BLaER1 treated with 17β-estradiol and CSF1 and Interleukin-3, amounts not matched to agents 10 nM and 100 nM (cell line): ENCODE results near the gene CLIP2.
A peak's percentile ranks its signal among the peaks of the same experiment; 100 is the strongest.
"Not testable (repeated sequence)": the region's sequence is repeated elsewhere in the genome, so short reads cannot be mapped to it uniquely, and the experiment has no call there.

Source experiments
- H3K27ac ChIP-seq, 11 experiments: shearing (Covaris generic); formaldehyde crosslinking; 2 replicates each; pipeline ENCODE4 v1.8.1; 2022
- H3K27me3 ChIP-seq, 11 experiments: shearing (Covaris generic); formaldehyde crosslinking; 2 replicates each; pipeline ENCODE4 v1.8.1; 2022
- H3K36me3 ChIP-seq, 11 experiments: shearing (Covaris generic); formaldehyde crosslinking; 2 replicates each; pipeline ENCODE4 v1.8.1; 2022
- H3K4me1 ChIP-seq, 10 experiments: shearing (Covaris generic); formaldehyde crosslinking; 2 replicates each; pipeline ENCODE4 v1.8.1; 2022
- H3K4me2 ChIP-seq, 11 experiments: shearing (Covaris generic); formaldehyde crosslinking; 2 replicates each; pipeline ENCODE4 v1.8.1; 2022
- H3K4me3 ChIP-seq, 10 experiments: shearing (Covaris generic); formaldehyde crosslinking; 2 replicates each; pipeline ENCODE4 v1.8.1; 2022
- H3K9ac ChIP-seq, 11 experiments: shearing (Covaris generic); formaldehyde crosslinking; 2 replicates each; pipeline ENCODE4 v1.8.1; 2022
- H3K9me3 ChIP-seq, 11 experiments: shearing (Covaris generic); formaldehyde crosslinking; replicated peaks in 1 of 11; 2 replicates each; pipeline ENCODE4 v1.8.1; 2022
- H4K20me1 ChIP-seq, 11 experiments: shearing (Covaris generic); formaldehyde crosslinking; 2 replicates each; pipeline ENCODE4 v1.8.1; 2022
- Cebpa-rat ChIP-seq, 11 experiments: shearing (Covaris generic); IDR thresholded peaks; 2 replicates each; pipeline ENCODE4 v1.8.1; 2022

CLIP2 gene

GRCh38 chr7:74400420-74401136, 111.4 kb downstream of the CLIP2 start:
- peak overlapping the region in 1 of 11 experiments; percentile 26; a peak in 2 of 22 replicates for H3K4me2 ChIP-seq
- TF ChIP-seq Cebpa-rat (IDR thresholded peaks at IDR 0.05) = no peak
- peak overlapping the region in 4 of 11 experiments; percentile 22 to 44 (median 28); a peak in 4 of 22 replicates for H3K9ac ChIP-seq

GRCh38 chr7:74401137-74401859, 112.1 kb downstream of the CLIP2 start:
- Histone ChIP-seq H3K36me3 (peaks cover 70 to 93% (median 79%) of the 10 kb centered on the region in 11 experiments), H3K9me3 (no peaks in the 10 kb centered on the region), H3K4me3 (no peak overlapping the region), H4K20me1 (peaks cover 0 to 38% (median 10%) of the 10 kb centered on the region in 11 experiments; a peak in 15 of 22 replicates), H3K4me2 (peak overlapping the region in 1 of 11 experiments; percentile 26; a peak in 2 of 22 replicates), H3K9ac (peak overlapping the region in 4 of 11 experiments; percentile 22 to 44 (median 28); a peak in 4 of 22 replicates), H3K27ac (peak overlapping the region in 6 of 11 experiments; percentile 14 to 43 (median 32); a peak in 11 of 22 replicates), H3K27me3 (no peaks in the 10 kb centered on the region), H3K4me1 (peaks cover 15 to 37% (median 28%) of the 10 kb centered on the region in 10 experiments)
- TF ChIP-seq Cebpa-rat (IDR thresholded peaks at IDR 0.05) = no peak

More at GRCh38 chr7:74400420-74401136, 111.4 kb downstream of the CLIP2 start:
- no peaks in the 10 kb centered on the region for H3K27me3 ChIP-seq
- no peak overlapping the region for H3K4me3 ChIP-seq
- H4K20me1 ChIP-seq = peaks cover 0 to 38% (median 10%) of the 10 kb centered on the region in 11 experiments; a peak in 15 of 22 replicates
- H3K9me3 ChIP-seq = peaks cover 0 to 3% (median 0%) of the 10 kb centered on the region in 11 experiments; a peak in 2 of 22 replicates
- peaks cover 77 to 99% (median 86%) of the 10 kb centered on the region in 11 experiments for H3K36me3 ChIP-seq
- peak overlapping the region in 6 of 11 experiments; percentile 14 to 43 (median 32); a peak in 11 of 22 replicates for H3K27ac ChIP-seq
- H3K4me1 ChIP-seq = peaks cover 8 to 32% (median 24%) of the 10 kb centered on the region in 10 experiments

DNA sequence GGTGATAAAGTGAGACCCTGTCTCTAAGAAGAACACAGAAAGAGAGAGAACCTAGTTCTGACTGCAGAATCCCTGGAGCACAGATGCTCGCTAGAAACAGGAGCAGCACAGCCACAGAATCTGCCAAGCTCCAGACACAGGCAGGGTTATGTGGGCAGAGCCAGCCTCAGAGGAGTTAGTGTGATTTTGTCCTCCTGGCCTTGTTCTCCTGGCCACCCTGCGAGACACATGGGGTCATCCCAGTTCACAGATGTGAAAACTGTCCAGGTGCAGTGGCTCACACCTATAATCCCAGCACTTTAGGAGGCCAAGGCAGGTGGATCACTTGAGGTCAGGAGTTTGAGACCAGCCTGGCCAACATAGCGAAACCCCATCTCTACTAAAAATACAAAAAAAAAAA, 113.5 kb downstream of the CLIP2 start:
- Histone ChIP-seq H3K9ac (peak overlapping the region in 1 of 11 experiments; percentile 23; a peak in 1 of 22 replicates), H3K36me3 (peaks cover 57 to 79% (median 68%) of the 10 kb centered on the region in 11 experiments), H3K4me1 (peaks cover 17 to 51% (median 42%) of the 10 kb centered on the region in 10 experiments), H4K20me1 (peaks cover 0 to 38% (median 10%) of the 10 kb centered on the region in 11 experiments; a peak in 15 of 22 replicates)
- H3K9me3 ChIP-seq, H3K4me3 ChIP-seq, H3K4me2 ChIP-seq, H3K27ac ChIP-seq, H3K27me3 ChIP-seq: not testable (repeated sequence)

GRCh38 chr7:74403521-74404387, 114.5 kb downstream of the CLIP2 start:
- Histone ChIP-seq H3K36me3 (peaks cover 46 to 68% (median 57%) of the 10 kb centered on the region in 11 experiments), H3K4me1 (peaks cover 20 to 55% (median 43%) of the 10 kb centered on the region in 10 experiments), H4K20me1 (peaks cover 0 to 33% (median 10%) of the 10 kb centered on the region in 11 experiments; a peak in 15 of 22 replicates), H3K9me3 (no peaks in the 10 kb centered on the region), H3K4me3 (no peak overlapping the region), H3K9ac (peak overlapping the region in 2 of 11 experiments; percentile 10 to 85; a peak in 5 of 22 replicates), H3K27ac (peak overlapping the region in 6 of 11 experiments; percentile 92 to 99 (median 95); a peak in 8 of 22 replicates), H3K4me2 (peak overlapping the region in 5 of 11 experiments; percentile 77 to 90 (median 84); a peak in 5 of 22 replicates), H3K27me3 (no peaks in the 10 kb centered on the region)
- no peak for TF ChIP-seq Cebpa-rat (IDR thresholded peaks at IDR 0.05)

- H4K20me1 ChIP-seq = peaks cover 0 to 33% (median 10%) of the 10 kb centered on the region in 11 experiments; a peak in 15 of 22 replicates
- H3K4me2 ChIP-seq = peak overlapping the region in 10 of 11 experiments; percentile 77 to 90 (median 84); a peak in 12 of 22 replicates
- H3K4me3 ChIP-seq = no peak overlapping the region
- H3K9ac ChIP-seq = peak overlapping the region in 6 of 11 experiments; percentile 77 to 87 (median 85); a peak in 8 of 22 replicates
- H3K9me3 ChIP-seq = no peaks in the 10 kb centered on the region
- H3K27ac ChIP-seq = peak overlapping the region in 6 of 11 experiments; percentile 92 to 99 (median 95); a peak in 12 of 22 replicates
- H3K4me1 ChIP-seq = peaks cover 20 to 55% (median 43%) of the 10 kb centered on the region in 10 experiments
- no peak for TF ChIP-seq Cebpa-rat (IDR thresholded peaks at IDR 0.05)
- H3K27me3 ChIP-seq = no peaks in the 10 kb centered on the region
- peaks cover 42 to 63% (median 54%) of the 10 kb centered on the region in 11 experiments for H3K36me3 ChIP-seq
Measured at GRCh38 chr7:74404388-74404700, 115.1 kb downstream of the CLIP2 start.

DNA sequence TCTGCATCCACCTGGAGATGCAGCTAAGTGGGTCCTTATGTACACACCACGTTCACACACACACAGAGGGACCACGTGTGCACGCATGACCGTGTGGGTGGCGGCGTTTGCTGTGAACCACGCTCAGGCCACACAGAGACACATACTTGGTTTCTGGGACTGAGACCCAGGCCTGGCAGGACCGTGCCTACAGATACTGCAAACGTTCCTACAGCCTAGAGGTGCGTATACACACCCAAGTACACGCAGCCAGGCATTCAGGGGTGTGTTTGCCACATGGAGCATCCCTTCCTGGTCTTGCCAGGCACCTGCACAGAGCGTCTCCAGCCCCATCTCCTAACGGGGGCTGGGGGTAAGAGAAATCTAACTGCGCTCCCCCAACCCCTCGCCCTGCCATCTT, 115.5 kb downstream of the CLIP2 start:
- Histone ChIP-seq H3K27me3 (no peaks in the 10 kb centered on the region), H3K27ac (peak overlapping the region in 8 of 11 experiments; percentile 85 to 99 (median 94); a peak in 16 of 22 replicates), H3K4me3 (peak overlapping the region in 2 of 10 experiments; percentile 37 to 61; a peak in 1 of 20 replicates), H3K4me2 (peak overlapping the region; percentile 77 to 90 (median 84); a peak in 21 of 22 replicates), H3K4me1 (peaks cover 20 to 55% (median 43%) of the 10 kb centered on the region in 10 experiments), H4K20me1 (peaks cover 0 to 33% (median 10%) of the 10 kb centered on the region in 11 experiments; a peak in 15 of 22 replicates), H3K36me3 (peaks cover 42 to 60% (median 54%) of the 10 kb centered on the region in 11 experiments), H3K9me3 (no peaks in the 10 kb centered on the region), H3K9ac (peak overlapping the region in 8 of 11 experiments; percentile 77 to 90 (median 85); a peak in 12 of 22 replicates)
- TF ChIP-seq Cebpa-rat (IDR thresholded peaks at IDR 0.05) = no peak

GRCh38 chr7:74405191-74405898, 116.1 kb downstream of the CLIP2 start:
- Histone ChIP-seq H3K4me2 (peak overlapping the region; percentile 77 to 90 (median 84)), H3K9me3 (no peaks in the 10 kb centered on the region), H3K4me3 (peak overlapping the region in 9 of 10 experiments; percentile 21 to 61 (median 45); a peak in 16 of 20 replicates), H3K4me1 (peaks cover 20 to 55% (median 43%) of the 10 kb centered on the region in 10 experiments), H3K9ac (peak overlapping the region; percentile 55 to 90 (median 80); a peak in 20 of 22 replicates), H4K20me1 (peaks cover 0 to 29% (median 8%) of the 10 kb centered on the region in 11 experiments; a peak in 15 of 22 replicates), H3K27me3 (no peaks in the 10 kb centered on the region), H3K27ac (peak overlapping the region in 10 of 11 experiments; percentile 48 to 99 (median 92); a peak in 19 of 22 replicates), H3K36me3 (peaks cover 37 to 54% (median 48%) of the 10 kb centered on the region in 11 experiments)
- no peak for TF ChIP-seq Cebpa-rat (IDR thresholded peaks at IDR 0.05)
